Smooth muscle cell (in vitro differentiated cells): ENCODE measurements around the gene MAPK4. TPM values are rescaled to one million over a fixed set of nuclear protein-coding genes. Genes with fewer than 3 reads are reported as not detected.

Experiments used
- DNase-seq: peaks from one replicate; lab custom pipeline; 2025; ENCODE audit not compliant: unreplicated experiment; lab: John Stamatoyannopoulos, UW
- H2AFZ ChIP-seq: fragments of 200-600 bp; sonication (generic); 2 replicates; pipeline ENCODE4 v1.6.0; 2016; ENCODE audit warnings: antibody characterized with exemption, low read depth, mild to moderate bottlenecking
- H3F3A ChIP-seq: fragments of 200-600 bp; sonication (generic); 2 replicates; pipeline ENCODE4 v1.6.0; 2017; ENCODE audit warnings: antibody characterized with exemption, low read depth
- H3K27ac ChIP-seq: fragments of 200-600 bp; sonication (generic); 2 replicates; pipeline ENCODE4 v1.5.1; 2016; ENCODE audit warnings: low read depth, mild to moderate bottlenecking
- H3K27me3 ChIP-seq: fragments of 200-600 bp; sonication (generic); 2 replicates; pipeline ENCODE4 v1.6.1; 2016; ENCODE audit warnings: low read depth, mild to moderate bottlenecking
- H3K36me3 ChIP-seq: fragments of 200-600 bp; sonication (generic); 2 replicates; pipeline ENCODE4 v1.5.1; 2016; ENCODE audit warnings: low read depth
- H3K4me1 ChIP-seq: fragments of 200-600 bp; sonication (generic); 2 replicates; pipeline ENCODE4 v1.5.1; 2016; ENCODE audit warnings: low read depth
- H3K4me2 ChIP-seq: fragments of 200-600 bp; sonication (generic); 2 replicates; pipeline ENCODE4 v1.6.0; 2016; ENCODE audit warnings: mild to moderate bottlenecking
- H3K4me3 ChIP-seq: fragments of 200-600 bp; sonication (generic); 2 replicates; pipeline ENCODE4 v1.5.1; 2016; ENCODE audit warnings: mild to moderate bottlenecking
- H3K79me2 ChIP-seq: fragments of 200-600 bp; sonication (generic); 2 replicates; pipeline ENCODE4 v1.6.0; 2016; ENCODE audit warnings: low read depth, mild to moderate bottlenecking
- H3K9ac ChIP-seq: fragments of 200-600 bp; sonication (generic); 2 replicates; pipeline ENCODE4 v1.6.0; 2016; ENCODE audit warnings: low read depth
- H3K9me3 ChIP-seq: fragments of 200-600 bp; sonication (generic); replicated peaks from 2 replicates; pipeline ENCODE4 v1.5.1; 2016; ENCODE audit warnings: low read depth
- H4K20me1 ChIP-seq: fragments of 200-600 bp; sonication (generic); 2 replicates; pipeline ENCODE4 v1.6.0; 2016; ENCODE audit warnings: low read depth
- CTCF ChIP-seq: fragments of 200-600 bp; sonication (generic); IDR thresholded peaks from 2 replicates; pipeline ENCODE4 v1.5.1; 2017; ENCODE audit warnings: borderline replicate concordance, mild to moderate bottlenecking, antibody characterized with exemption; ENCODE audit not compliant: insufficient read depth, poor library complexity, severe bottlenecking
- WGBS: methylation state at CpG from one replicate; pipeline ENCODE4 v1.1.7; 2016; ENCODE audit warnings: low lambda C conversion rate; 5-methylcytosine and 5-hydroxymethylcytosine counted together
- polyA plus RNA-seq: library from polyadenylated mRNA; unstranded; fragments of >200 nt; fragmentation: Nextera tagmentation; extraction: Ambion mirVana; gene quantifications from 2 replicates; pipeline ENCODE4 v1.2.1, GENCODE V29; 2016
- total RNA-seq: library from RNA; depleted of rRNA; stranded (reverse); fragments of >200 nt; gene quantifications from 2 replicates; pipeline ENCODE4 v1.2.3, GENCODE V29; 2014

MAPK4 gene
- total and polyA plus RNA-seq, 2 experiments from 2014 or later, result 0.09 TPM; not detected in 1

DNA sequence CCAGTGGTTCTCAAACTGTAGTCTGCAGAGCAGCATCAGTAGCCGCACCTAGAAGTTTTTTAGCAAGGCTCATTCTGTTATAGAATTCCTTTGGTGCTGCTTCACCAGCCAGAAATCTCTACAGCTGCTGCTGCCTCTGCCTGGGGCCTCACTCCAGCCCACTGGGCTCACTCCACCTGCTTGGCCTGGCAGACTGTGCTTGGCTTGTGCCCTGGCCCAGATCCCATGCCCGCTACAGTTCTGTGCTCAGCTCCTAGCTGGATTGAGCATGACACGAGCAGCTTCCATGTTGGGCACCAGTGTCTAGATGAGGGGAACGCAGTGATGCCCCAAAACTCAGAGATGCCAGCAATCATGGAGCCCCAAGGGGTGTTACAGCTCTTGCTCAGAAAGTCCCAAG is 22.6 kb downstream of the MAPK4 start:
- Histone ChIP-seq H3K4me1 (no peaks in the 10 kb centered on the region), H3K27ac (no peak overlapping the region), H3K9me3 (no peaks in the 10 kb centered on the region), H4K20me1 (no peaks in the 10 kb centered on the region), H3K4me2 (no peak overlapping the region), H2AFZ (no peak overlapping the region), H3K4me3 (no peak overlapping the region), H3K9ac (no peak overlapping the region), H3K79me2 (no peaks in the 10 kb centered on the region), H3K36me3 (no peaks in the 10 kb centered on the region), H3K27me3 (peaks cover 8% of the 10 kb centered on the region), H3F3A (no peaks in the 10 kb centered on the region)
- WGBS, result 90% methylated on average over 4 of the region's 4 CpGs
- no peak for DNase-seq
- TF ChIP-seq CTCF, result no peak

DNA sequence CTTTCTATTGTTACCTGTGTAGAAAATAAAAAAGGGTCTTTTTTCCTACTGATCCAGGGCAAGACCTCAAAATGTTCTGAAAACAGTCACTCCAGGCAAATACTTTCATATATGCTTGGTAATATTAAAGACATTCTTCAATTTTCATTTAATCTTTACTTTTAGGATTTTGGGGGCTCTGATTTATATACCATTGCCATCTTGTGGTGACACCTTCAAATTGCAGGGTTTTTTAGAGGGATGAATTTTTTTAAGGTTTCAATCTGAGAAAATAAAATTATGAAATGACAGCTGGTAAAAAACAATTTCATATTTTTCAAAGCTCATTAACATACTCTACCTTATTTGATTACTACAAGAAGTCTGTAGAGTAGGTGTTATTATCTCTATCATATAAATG is 26.8 kb downstream of the MAPK4 start:
- no peaks in the 10 kb centered on the region for H4K20me1 ChIP-seq
- H3K36me3 ChIP-seq, result no peaks in the 10 kb centered on the region
- no peaks in the 10 kb centered on the region for H3K9me3 ChIP-seq
- H3K4me3 ChIP-seq, result no peak overlapping the region
- no peaks in the 10 kb centered on the region for H3F3A ChIP-seq
- no peak overlapping the region for H3K4me2 ChIP-seq
- H3K27me3 ChIP-seq, result peaks cover 8% of the 10 kb centered on the region
- DNase-seq, result no peak
- no peak overlapping the region for H3K9ac ChIP-seq
- no peak overlapping the region for H3K27ac ChIP-seq
- no peaks in the 10 kb centered on the region for H3K4me1 ChIP-seq
- TF ChIP-seq CTCF, result no peak
- H2AFZ ChIP-seq, result no peak overlapping the region
- H3K79me2 ChIP-seq, result no peaks in the 10 kb centered on the region

- Histone ChIP-seq H3K27ac (no peak overlapping the region), H3K36me3 (no peaks in the 10 kb centered on the region), H3K27me3 (no peaks in the 10 kb centered on the region), H3K4me3 (no peak overlapping the region), H3K9me3 (no peaks in the 10 kb centered on the region), H4K20me1 (no peaks in the 10 kb centered on the region), H2AFZ (no peak overlapping the region), H3K79me2 (no peaks in the 10 kb centered on the region), H3K9ac (no peak overlapping the region), H3F3A (no peaks in the 10 kb centered on the region), H3K4me2 (no peak overlapping the region), H3K4me1 (no peaks in the 10 kb centered on the region)
- no peak for DNase-seq
- 88% methylated on average over 3 of the region's 3 CpGs for WGBS
- no peak for TF ChIP-seq CTCF
These were observed 30.7 kb downstream of the MAPK4 start for GRCh38 chr18:50590593-50590992.

DNA sequence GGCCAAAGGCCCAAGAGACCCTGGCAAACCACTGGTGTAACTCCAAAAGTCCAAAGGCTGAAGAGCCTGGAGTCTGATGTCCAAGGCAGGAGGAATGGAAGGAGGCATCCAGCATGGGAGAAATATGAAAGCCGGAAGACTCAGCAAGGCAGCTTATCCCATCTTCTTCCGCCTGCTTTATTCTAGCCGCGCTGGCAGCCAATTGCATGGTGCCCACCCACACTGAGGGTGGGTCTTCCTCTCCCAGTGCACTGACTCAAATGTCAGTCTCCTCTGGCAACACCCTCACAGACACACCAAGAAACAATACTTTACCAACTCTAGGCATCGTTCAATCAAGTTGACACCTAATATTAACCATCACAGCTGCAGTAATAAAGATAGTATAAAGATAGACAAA is 34.1 kb downstream of the MAPK4 start:
- Histone ChIP-seq H4K20me1 (no peaks in the 10 kb centered on the region), H3F3A (no peaks in the 10 kb centered on the region), H2AFZ (no peak overlapping the region), H3K4me1 (no peaks in the 10 kb centered on the region), H3K9me3 (no peaks in the 10 kb centered on the region), H3K79me2 (no peaks in the 10 kb centered on the region), H3K4me2 (no peak overlapping the region), H3K27me3 (peaks cover 11% of the 10 kb centered on the region), H3K36me3 (no peaks in the 10 kb centered on the region), H3K4me3 (no peak overlapping the region), H3K27ac (no peak overlapping the region), H3K9ac (no peak overlapping the region)
- no peak for TF ChIP-seq CTCF
- WGBS, result 96% methylated on average over 5 of the region's 5 CpGs
- DNase-seq, result no peak
